HCEC 1CT (cell line): Measurements from ENCODE around the gene XPNPEP1.

Experiments
- DNase-seq: peaks from one replicate; pipeline ENCODE4 v3.0.0-alpha.2; 2017

XPNPEP1 gene

GRCh38 chr10:109892117-109892516 is 31.2 kb downstream of the XPNPEP1 start:
- DNase-seq, result no peak

DNA sequence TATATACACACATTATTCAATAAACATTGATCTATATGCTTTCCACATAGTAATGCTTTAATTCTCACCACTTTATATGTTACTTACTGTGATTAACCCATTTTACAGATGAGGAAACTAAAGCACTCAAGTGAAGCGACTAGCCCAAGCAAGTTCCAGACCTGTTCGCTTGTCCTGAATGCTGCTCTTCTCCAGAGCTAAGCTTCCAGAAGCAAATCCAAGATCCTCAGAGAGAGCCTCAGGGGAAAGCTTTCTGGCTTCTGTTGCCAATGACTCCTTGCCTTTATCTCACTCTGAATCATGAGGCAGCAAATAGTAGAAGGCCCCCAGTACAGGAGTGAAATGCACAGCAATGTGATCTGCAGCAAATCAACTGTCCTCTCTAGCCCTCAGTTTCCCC is 32.2 kb downstream of the XPNPEP1 start:
- DNase-seq, result no peak

DNA sequence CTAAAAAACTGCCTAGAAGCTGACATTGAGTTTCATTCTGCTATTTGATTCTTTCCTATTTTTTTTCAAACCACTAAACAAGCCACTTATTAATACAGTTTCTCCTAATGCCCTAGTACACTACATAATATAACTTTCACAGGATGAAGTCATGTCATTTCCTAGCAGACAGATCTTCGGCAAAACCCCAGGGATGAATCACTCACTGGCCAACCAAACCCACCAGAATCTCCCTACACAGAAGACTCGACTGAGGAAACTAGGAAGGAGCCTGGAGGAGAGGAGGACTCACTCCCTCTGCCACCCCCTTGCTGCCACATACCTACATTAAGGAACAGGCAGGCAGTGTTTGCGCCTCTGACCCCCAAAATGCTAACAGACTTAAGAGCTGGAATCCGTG is 33.4 kb downstream of the XPNPEP1 start:
- peak; percentile 56 for DNase-seq

DNA sequence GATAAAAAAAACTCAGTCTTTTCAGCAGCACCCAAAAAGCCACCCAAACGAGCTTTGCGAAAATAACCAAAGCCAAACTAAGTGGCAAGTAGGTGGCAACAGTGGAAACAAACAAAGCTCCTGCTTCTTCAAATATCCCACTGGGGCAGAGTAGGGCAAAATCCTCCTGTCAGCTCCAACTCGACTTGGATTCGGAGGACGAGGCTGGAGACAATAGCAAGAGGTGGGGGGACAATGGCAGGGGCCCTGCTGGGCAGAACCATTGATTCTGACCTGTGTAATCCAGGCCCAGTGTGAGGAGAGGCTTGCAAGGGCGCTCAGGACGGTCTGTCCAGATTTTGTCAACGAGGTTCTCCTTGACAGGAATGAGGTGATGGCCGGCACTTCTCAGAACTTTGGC is 35.5 kb downstream of the XPNPEP1 start:
- no peak for DNase-seq

GRCh38 chr10:109887243-109887642 is 36.1 kb downstream of the XPNPEP1 start:
- no peak for DNase-seq

DNA sequence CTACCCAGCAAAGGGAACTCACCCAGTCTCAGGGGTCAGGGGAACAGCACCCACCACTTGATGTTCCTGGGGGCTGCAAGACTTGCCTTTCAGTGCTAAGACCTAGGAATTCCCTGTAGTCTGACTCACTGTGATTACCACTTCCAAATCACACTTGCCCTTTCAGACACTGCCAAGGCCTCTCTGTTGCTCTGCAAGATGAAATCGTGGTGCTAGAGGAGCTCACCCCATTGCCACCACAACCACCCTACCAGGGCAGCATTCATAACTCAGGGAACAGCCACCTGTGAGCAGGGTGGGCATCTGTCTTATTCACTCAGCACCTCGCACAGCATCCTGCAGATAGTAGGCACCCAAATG is 36.5 kb downstream of the XPNPEP1 start:
- DNase-seq, result no peak

GRCh38 chr10:109886037-109886780 is 37.1 kb downstream of the XPNPEP1 start:
- no peak for DNase-seq

- DNase-seq, result peak; percentile 90
Observed at GRCh38 chr10:109883859-109884771, 39.2 kb downstream of the XPNPEP1 start.

- no peak for DNase-seq
Observed at GRCh38 chr10:109882251-109883057, 40.9 kb downstream of the XPNPEP1 start.

GRCh38 chr10:109881769-109882057 is 41.6 kb downstream of the XPNPEP1 start:
- DNase-seq, result no peak

GRCh38 chr10:109880886-109881768 is 42.2 kb downstream of the XPNPEP1 start:
- DNase-seq, result no peak

DNA sequence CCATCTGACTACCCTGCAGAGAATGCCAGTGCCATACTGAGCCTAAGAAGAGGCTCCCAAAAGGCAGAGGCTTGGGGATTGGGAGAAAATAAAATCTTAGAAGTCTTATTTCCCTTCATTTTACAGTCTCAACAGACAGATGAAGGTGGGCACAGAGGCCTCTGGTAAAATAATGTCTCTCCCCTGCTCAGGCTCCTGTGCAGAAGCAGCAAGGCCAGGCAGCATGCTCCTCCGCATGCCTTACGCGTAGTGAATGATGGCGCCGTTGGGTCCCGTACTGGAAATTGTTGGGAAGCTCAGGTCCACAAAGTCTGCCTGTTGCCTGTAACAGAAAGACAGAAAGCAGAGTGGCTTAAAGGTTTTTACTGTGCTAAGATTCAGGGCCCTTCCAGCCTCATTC is 45.8 kb downstream of the XPNPEP1 start:
- no peak for DNase-seq

DNA sequence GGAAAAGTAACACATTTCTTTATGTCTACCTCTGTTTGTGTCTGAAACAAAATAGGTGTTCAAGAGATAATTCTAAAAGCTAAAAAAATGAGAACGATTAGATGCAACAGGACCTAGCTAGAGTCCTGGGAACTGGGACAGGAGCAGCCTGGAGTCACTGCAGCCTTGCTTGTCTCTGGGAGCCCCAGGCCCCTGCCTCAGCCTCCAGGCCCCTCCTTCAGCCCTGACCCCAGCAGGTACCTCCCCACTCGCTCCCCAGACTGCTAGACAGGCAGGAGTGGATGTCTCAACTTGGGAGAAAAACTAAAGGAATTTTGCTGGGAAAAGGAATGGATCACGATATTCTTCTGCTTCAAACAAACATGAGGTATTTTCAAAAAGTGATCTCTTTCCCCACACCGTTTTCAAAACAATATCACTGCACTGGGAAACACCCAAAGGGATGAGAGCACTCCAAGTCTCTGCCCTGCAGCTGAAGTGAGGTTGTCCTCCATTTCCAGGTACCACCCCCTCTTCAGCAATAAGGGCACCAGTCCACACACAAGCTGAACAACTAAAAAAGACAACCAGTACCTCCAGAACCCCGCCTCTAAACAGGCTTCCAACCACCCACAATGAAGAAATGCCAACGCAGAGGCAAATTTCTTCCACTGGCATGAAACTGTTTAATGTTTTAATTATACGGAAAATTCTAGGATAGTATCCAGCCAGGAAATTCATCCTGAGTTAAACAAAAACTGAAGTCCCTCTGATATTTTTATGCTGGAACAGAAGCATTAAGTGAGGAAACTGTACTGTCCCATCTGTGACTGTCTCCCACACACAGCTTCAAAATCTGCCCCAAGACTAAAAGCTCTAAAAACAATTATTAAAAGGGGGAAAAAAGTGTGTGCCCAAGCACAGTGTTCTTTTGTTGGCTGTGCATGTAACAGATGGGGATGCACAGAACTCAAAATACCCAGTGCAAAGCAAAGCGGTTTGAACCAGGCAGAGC is 47.2 kb downstream of the XPNPEP1 start:
- DNase-seq, result no peak

DNA sequence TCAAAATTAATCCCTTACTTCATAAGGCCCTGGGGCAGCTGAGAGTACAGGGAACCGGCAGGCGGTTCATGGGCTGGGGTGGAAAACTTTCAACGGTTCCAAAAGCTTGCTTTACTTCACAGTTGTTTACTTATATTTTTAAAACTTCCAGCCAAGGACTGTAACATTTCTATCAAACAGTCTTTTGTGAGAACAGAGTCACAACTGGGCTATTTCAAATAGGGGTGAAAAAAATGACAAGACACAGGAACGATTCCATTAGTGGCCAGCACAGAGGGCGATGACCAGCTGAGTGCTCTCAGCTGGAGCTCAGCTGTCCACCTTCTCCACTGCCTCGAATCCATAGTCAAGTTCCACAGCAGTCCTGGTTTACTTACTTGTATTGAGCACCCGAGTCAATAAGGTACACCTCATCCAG is 48.2 kb downstream of the XPNPEP1 start:
- DNase-seq, result no peak

- DNase-seq, result no peak
Observed at GRCh38 chr10:109871476-109871875, 51.8 kb downstream of the XPNPEP1 start.

GRCh38 chr10:109866995-109867635 is 56.2 kb downstream of the XPNPEP1 start:
- no peak for DNase-seq

GRCh38 chr10:109866168-109866994 is 56.9 kb downstream of the XPNPEP1 start:
- peak; percentile 22 for DNase-seq

- DNase-seq, result no peak
Observed at GRCh38 chr10:109863775-109864174, 59.5 kb downstream of the XPNPEP1 start.

- DNase-seq, result no peak
Observed at GRCh38 chr10:109862738-109863137, 60.6 kb downstream of the XPNPEP1 start.

GRCh38 chr10:109862041-109862440 is 61.3 kb downstream of the XPNPEP1 start:
- no peak for DNase-seq
